ENCODE results near the gene RPLP1.

The RPLP1 gene

GRCh38 chr15:69499521-69500211 is 47.0 kb downstream of the RPLP1 start:
- DNase-seq: no peak

GRCh38 chr15:69500339-69500738 is 47.7 kb downstream of the RPLP1 start:
- DNase-seq: no peak

- DNase-seq: no peak
Observed at GRCh38 chr15:69501456-69501855, 48.8 kb downstream of the RPLP1 start.

GRCh38 chr15:69502470-69503045 is 49.9 kb downstream of the RPLP1 start:
- no peak for DNase-seq

GRCh38 chr15:69504352-69505040 is 51.9 kb downstream of the RPLP1 start:
- no peak for DNase-seq
